Measurements from ENCODE around the gene KCTD1.

KCTD1 gene

DNA sequence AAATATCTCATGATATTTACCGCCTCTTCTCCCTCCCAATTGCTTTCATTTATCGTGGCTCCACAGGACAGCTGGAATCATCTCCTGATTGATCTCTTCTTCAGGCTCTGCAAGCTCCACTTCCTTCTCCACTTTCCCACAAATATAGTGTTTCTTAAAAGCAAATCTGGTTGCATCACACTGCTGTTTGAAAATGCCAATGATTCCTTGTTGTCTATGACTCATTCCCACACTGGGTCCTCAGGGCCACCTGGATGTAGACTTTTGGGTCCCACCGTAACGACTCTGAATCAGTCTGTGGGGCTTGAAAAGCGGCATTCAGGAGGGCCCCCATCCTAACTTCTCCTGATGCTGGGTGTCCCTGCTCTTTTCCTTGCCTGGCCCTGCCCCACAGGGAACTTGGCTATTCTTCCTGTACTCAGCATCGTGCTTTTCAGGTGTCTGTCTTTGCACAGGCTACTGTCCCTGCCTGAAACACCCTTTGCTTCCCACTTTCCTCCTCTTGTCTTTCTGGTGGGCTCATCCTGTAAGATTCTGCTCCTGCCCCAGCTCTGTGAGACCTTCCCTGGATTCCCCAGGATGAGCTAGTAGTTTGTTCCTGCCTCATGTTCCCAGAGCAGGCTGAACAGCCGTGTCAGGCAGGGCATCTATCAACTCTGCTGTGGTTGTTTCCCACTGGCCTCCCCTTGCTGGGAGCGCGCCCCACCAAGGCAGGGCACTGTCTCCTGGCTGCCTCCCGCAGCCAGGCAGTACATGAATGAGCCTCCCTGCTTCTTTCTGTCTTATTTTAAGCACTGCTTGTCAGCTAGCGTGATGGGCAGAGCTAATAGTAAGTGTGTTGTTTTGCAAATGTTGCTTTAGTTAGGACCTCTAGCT is 111.9 kb downstream of the KCTD1 start:
- no peak for FAIRE-seq
- no peak for DNase-seq (ENCODE audit: insufficient read length, low spot score)
- TF ChIP-seq POLR2A (IDR thresholded peaks at IDR 0.05; ENCODE audit: low read depth, low read length) = no peak

DNA sequence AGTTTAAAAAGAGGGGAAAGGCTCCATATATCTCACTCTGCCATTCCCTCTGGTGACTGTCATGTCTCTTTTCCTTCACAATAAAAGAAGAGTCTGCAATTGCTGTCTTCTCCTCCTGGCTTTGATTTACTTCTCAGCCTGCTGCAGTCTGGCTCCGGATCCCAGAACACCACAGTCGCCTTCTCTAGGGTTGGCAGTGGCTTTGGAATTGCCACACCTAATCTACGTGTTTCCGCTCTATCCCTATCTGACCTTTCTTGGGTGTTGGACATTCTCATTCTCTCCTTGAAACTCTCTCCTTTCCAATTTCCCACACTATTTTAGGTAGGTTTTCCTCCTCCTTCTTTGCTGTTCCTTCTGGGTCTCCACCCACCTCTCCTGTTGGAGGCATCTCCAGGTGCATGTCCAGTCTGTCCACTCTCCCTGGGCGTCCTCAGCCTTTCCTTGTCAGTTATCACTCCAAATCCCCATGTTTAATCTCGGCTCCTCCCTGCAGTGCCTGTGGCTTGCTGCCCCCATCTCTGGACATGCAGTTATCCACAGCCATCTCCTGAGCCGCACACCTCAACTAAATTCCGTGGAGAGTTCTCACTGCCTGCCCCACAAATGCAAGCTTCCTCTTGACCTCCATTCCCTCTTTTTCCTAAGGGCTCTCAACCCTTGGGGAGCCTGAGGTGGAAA is 112.8 kb downstream of the KCTD1 start:
- no peak for DNase-seq (ENCODE audit: insufficient read length, low spot score)
- TF ChIP-seq POLR2A (IDR thresholded peaks at IDR 0.05; ENCODE audit: low read depth, low read length) = no peak
- no peak for FAIRE-seq

GRCh38 chr18:26434887-26435286 is 113.5 kb downstream of the KCTD1 start:
- FAIRE-seq (no peak), DNase-seq (ENCODE audit: insufficient read length, low spot score) (no peak)
- TF ChIP-seq POLR2A (IDR thresholded peaks at IDR 0.05; ENCODE audit: low read depth, low read length) = no peak

- TF ChIP-seq POLR2A (IDR thresholded peaks at IDR 0.05; ENCODE audit: low read depth, low read length) = no peak
- FAIRE-seq (no peak), DNase-seq (ENCODE audit: insufficient read length, low spot score) (no peak)
Measured at GRCh38 chr18:26432651-26433424, 115.5 kb downstream of the KCTD1 start.

DNA sequence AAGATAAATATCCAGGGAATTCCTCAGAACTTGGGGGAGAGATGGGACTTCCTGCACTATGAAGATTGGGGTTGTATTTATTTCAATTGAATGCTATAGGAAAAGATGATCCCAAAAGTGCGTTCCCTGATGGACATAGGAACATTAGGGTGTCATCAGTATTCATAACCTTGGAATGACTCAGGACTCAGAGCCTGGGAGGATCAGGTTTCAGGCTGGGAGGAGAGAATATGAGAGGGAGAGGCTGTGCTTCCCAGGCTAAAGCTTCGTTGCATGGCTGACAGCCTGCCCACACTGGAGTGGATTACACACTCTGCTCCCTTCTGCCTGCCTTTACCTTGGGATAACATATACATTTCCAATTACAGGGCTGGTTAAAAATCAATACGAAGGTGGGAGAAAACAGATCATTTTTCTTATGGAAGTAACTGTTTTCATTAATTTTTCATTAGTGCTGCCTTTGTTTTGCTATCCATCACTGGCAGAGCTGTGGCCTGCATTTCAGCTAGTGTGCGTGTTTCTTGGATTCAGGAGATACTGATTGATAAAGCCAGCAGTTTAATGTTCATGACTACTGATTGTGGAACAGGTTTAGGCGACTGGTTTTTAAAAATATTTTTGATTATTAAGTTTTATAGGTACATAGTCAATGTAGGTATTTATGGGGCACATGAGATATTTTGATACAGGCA is 118.7 kb downstream of the KCTD1 start:
- DNase-seq (ENCODE audit: insufficient read length, low spot score) (peak; percentile 38), FAIRE-seq (peak; percentile 82)
- TF ChIP-seq POLR2A (IDR thresholded peaks at IDR 0.05; ENCODE audit: low read depth, low read length) = no peak

GRCh38 chr18:26425148-26425531 is 123.2 kb downstream of the KCTD1 start:
- FAIRE-seq (no peak), DNase-seq (ENCODE audit: insufficient read length, low spot score) (no peak)
- TF ChIP-seq POLR2A (IDR thresholded peaks at IDR 0.05; ENCODE audit: low read depth, low read length) = no peak

- FAIRE-seq (no peak), DNase-seq (ENCODE audit: insufficient read length, low spot score) (no peak)
- TF ChIP-seq POLR2A (IDR thresholded peaks at IDR 0.05; ENCODE audit: low read depth, low read length) = no peak
Measured at GRCh38 chr18:26424428-26425147, 123.8 kb downstream of the KCTD1 start.

GRCh38 chr18:26422472-26423162 is 125.7 kb downstream of the KCTD1 start:
- DNase-seq (ENCODE audit: insufficient read length, low spot score) = no peak

DNA sequence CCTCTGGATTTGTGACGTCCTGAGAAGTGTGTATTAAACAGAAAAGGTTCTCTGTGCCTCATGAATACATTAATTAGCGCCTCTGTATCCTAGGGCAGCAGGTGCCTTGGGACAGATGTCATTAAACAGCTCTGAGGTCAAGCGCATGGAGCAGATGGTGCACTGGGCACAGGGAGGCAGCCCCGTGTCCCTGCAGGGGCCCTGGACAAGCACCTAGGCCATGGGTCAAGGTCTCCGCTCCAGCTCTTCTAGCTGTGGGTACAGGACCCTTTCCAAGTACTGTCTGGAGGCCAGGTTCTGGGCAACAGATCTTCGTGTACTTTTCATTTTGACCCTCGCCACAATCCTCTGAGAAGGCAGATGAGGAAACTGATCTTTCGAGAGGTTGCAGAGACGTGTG is 126.4 kb downstream of the KCTD1 start:
- DNase-seq (ENCODE audit: insufficient read length, low spot score) (no peak), FAIRE-seq (no peak)
- no peak for TF ChIP-seq POLR2A (IDR thresholded peaks at IDR 0.05; ENCODE audit: low read depth, low read length)

More at GRCh38 chr18:26422472-26423162, 125.7 kb downstream of the KCTD1 start:
- FAIRE-seq = no peak
- TF ChIP-seq POLR2A (IDR thresholded peaks at IDR 0.05; ENCODE audit: low read depth, low read length) = no peak

- DNase-seq (ENCODE audit: insufficient read length, low spot score) (no peak), FAIRE-seq (no peak)
- no peak for TF ChIP-seq POLR2A (IDR thresholded peaks at IDR 0.05; ENCODE audit: low read depth, low read length)
Measured at GRCh38 chr18:26421503-26421902, 126.8 kb downstream of the KCTD1 start.

GRCh38 chr18:26419746-26420145 is 128.6 kb downstream of the KCTD1 start:
- TF ChIP-seq POLR2A (IDR thresholded peaks at IDR 0.05; ENCODE audit: low read depth, low read length) = no peak
- no peak for DNase-seq (ENCODE audit: insufficient read length, low spot score)
- no peak for FAIRE-seq

- FAIRE-seq (no peak), DNase-seq (ENCODE audit: insufficient read length, low spot score) (no peak)
- TF ChIP-seq POLR2A (IDR thresholded peaks at IDR 0.05; ENCODE audit: low read depth, low read length) = no peak
Measured at GRCh38 chr18:26418225-26418624, 130.1 kb downstream of the KCTD1 start.
